SU-DHL-6 (cell line): ENCODE data around the gene RNF141.

Experiments
- H2AFZ ChIP-seq: fragments of 200-600 bp; sonication (generic); 2 replicates; pipeline ENCODE4 v1.6.1; 2014; ENCODE audit warnings: low read depth, mild to moderate bottlenecking, moderate library complexity, mixed read lengths, antibody characterized with exemption, low read length; ENCODE audit not compliant: severe bottlenecking
- H3F3A ChIP-seq: fragments of 200-600 bp; shearing (Covaris generic); 2 replicates; pipeline ENCODE4 v1.6.0; 2016; ENCODE audit warnings: antibody characterized with exemption, mild to moderate bottlenecking; ENCODE audit not compliant: insufficient read depth
- H3K27ac ChIP-seq: fragments of 200-600 bp; sonication (generic); 2 replicates; pipeline ENCODE4 v1.5.1; 2016; ENCODE audit warnings: low read depth, mild to moderate bottlenecking, low read length, moderate library complexity, mixed read lengths
- H3K27me3 ChIP-seq: fragments of 200-600 bp; sonication (generic), shearing (Covaris generic); 2 replicates; pipeline ENCODE4 v1.6.0; 2014; ENCODE audit warnings: mild to moderate bottlenecking, low read length
- H3K36me3 ChIP-seq: fragments of 200-600 bp; sonication (generic); 2 replicates; pipeline ENCODE4 v1.6.1; 2014; ENCODE audit warnings: mild to moderate bottlenecking, low read length, mixed read lengths
- H3K4me2 ChIP-seq: fragments of 300-600, 200-600 bp; shearing (Covaris generic), sonication (generic); 2 replicates; pipeline ENCODE4 v1.6.0; 2014; ENCODE audit warnings: low read length, low read depth, mild to moderate bottlenecking; ENCODE audit not compliant: poor library complexity, severe bottlenecking
- H3K4me3 ChIP-seq: fragments of 200-600 bp; sonication (generic); 2 replicates; pipeline ENCODE4 v1.5.1; 2014; ENCODE audit warnings: antibody characterized with exemption, low read length, mild to moderate bottlenecking, mixed read lengths; ENCODE audit not compliant: insufficient read depth, poor library complexity, severe bottlenecking
- H3K79me2 ChIP-seq: fragments of 200-600 bp; sonication (generic); 2 replicates; pipeline ENCODE4 v1.6.1; 2014; ENCODE audit warnings: mild to moderate bottlenecking, low read length, moderate library complexity; ENCODE audit not compliant: insufficient read depth
- H3K9ac ChIP-seq: fragments of 200-600 bp; sonication (generic); 2 replicates; pipeline ENCODE4 v1.7.0; 2014; ENCODE audit warnings: mild to moderate bottlenecking, low read length
- H3K9me2 ChIP-seq: fragments of 200-600 bp; sonication (generic); replicated peaks from 2 replicates; pipeline ENCODE4 v1.6.1; 2014; ENCODE audit warnings: low read length; ENCODE audit not compliant: insufficient read depth
- H3K9me3 ChIP-seq: fragments of 200-600 bp; sonication (generic); 2 replicates; pipeline ENCODE4 v1.6.1; 2014; ENCODE audit warnings: low read length, mixed read lengths; ENCODE audit not compliant: insufficient read depth
- H4K20me1 ChIP-seq: fragments of 200-600 bp; sonication (generic); 2 replicates; pipeline ENCODE4 v1.6.1; 2014; ENCODE audit warnings: low read depth, mild to moderate bottlenecking, antibody characterized with exemption, low read length, moderate library complexity, mixed read lengths
- EZH2phosphoT487 ChIP-seq: fragments of 200-600 bp; sonication (generic), shearing (Covaris generic); conservative IDR thresholded peaks from 2 replicates; pipeline ENCODE4 v1.6.1; 2018; ENCODE audit warnings: mild to moderate bottlenecking, antibody characterized with exemption, low read length, moderate library complexity, mixed read lengths
- TF ChIP-seq, protein P1 (sequence below): fragments of 200-600 bp; sonication (generic); IDR thresholded peaks from one replicate; pipeline ENCODE4 v1.5.1; 2017; ENCODE audit warnings: antibody characterized with exemption, mild to moderate bottlenecking, low read length, moderate library complexity; ENCODE audit not compliant: insufficient read depth, poor library complexity, severe bottlenecking

RNF141 gene

DNA sequence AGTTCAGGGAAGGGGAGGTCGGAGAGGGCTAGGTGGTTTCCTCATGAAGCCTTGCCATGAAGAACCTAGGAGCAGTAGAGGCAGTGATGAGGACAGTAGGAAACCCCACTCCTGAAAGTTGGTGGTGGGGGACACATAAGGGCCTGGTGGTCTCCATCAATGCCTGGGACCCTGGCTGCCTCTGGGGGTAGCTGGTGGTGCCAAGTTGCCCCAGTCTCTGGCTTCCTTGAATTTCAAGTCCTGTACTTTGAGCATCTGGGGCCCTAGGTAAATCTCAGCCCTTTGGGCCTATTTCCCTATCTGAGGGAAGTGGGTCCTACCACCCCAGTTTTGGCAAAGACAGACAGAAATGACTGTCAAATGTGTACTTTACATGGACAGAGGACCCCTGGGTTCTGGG is 57.8 kb downstream of the RNF141 start:
- Histone ChIP-seq H4K20me1 (no peaks in the 10 kb centered on the region), H3K27ac (no peak overlapping the region), H3F3A (no peaks in the 10 kb centered on the region), H3K9ac (no peak overlapping the region), H3K9me2 (no peaks in the 10 kb centered on the region), H3K9me3 (no peaks in the 10 kb centered on the region), H2AFZ (no peak overlapping the region), H3K27me3 (no peaks in the 10 kb centered on the region), H3K79me2 (no peaks in the 10 kb centered on the region), H3K36me3 (no peaks in the 10 kb centered on the region), H3K4me2 (no peak overlapping the region), H3K4me3 (no peak overlapping the region)
- TF ChIP-seq, protein P1, sequence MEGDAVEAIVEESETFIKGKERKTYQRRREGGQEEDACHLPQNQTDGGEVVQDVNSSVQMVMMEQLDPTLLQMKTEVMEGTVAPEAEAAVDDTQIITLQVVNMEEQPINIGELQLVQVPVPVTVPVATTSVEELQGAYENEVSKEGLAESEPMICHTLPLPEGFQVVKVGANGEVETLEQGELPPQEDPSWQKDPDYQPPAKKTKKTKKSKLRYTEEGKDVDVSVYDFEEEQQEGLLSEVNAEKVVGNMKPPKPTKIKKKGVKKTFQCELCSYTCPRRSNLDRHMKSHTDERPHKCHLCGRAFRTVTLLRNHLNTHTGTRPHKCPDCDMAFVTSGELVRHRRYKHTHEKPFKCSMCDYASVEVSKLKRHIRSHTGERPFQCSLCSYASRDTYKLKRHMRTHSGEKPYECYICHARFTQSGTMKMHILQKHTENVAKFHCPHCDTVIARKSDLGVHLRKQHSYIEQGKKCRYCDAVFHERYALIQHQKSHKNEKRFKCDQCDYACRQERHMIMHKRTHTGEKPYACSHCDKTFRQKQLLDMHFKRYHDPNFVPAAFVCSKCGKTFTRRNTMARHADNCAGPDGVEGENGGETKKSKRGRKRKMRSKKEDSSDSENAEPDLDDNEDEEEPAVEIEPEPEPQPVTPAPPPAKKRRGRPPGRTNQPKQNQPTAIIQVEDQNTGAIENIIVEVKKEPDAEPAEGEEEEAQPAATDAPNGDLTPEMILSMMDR, result no peak
- no peak for TF ChIP-seq EZH2phosphoT487

DNA sequence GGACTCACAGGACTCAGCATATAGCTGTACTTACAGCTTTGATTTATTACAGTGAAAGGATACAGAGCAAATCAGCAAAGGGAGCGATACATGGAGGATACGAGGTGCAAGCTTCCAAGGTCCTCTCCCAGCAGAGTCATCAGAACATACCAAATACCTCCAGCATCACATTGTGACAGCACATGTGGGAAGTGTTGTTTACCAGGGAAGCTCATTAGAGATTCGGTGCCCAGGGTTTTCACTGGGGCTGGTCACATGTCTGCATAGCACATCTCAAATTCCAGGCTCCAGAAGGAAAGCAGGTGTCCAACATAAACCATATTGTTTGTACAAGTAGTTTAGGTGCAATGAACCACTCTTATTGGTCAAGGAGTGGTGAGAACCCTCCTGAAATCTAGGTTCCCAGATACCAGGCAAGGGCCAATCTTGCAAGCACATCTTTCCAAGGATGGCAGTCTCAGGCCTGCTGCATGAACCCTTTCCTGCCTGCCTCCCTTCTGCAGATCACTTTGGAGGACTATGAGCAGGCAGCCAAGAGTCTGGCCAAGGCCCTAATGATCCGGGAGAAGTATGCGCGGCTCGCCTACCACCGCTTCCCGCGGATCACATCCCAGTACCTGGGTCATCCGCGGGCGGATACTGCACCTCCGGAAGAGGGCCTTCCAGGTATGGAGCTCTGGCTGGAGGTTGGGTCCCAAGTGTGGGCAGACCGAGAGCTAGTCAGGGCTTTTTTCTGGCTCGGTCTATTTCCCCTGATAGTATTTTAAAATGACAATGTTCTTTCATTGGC is 59.2 kb downstream of the RNF141 start:
- H3K4me2 ChIP-seq, result no peak overlapping the region
- no peaks in the 10 kb centered on the region for H3K27me3 ChIP-seq
- no peaks in the 10 kb centered on the region for H3K36me3 ChIP-seq
- H3F3A ChIP-seq, result no peaks in the 10 kb centered on the region
- TF ChIP-seq, protein P1, result no peak
- TF ChIP-seq EZH2phosphoT487, result no peak
- H3K79me2 ChIP-seq, result no peaks in the 10 kb centered on the region
- H2AFZ ChIP-seq, result no peak overlapping the region
- no peaks in the 10 kb centered on the region for H3K9me3 ChIP-seq
- H4K20me1 ChIP-seq, result no peaks in the 10 kb centered on the region
- no peak overlapping the region for H3K4me3 ChIP-seq
- H3K27ac ChIP-seq, result no peak overlapping the region
- H3K9ac ChIP-seq, result no peak overlapping the region
- H3K9me2 ChIP-seq, result no peaks in the 10 kb centered on the region

DNA sequence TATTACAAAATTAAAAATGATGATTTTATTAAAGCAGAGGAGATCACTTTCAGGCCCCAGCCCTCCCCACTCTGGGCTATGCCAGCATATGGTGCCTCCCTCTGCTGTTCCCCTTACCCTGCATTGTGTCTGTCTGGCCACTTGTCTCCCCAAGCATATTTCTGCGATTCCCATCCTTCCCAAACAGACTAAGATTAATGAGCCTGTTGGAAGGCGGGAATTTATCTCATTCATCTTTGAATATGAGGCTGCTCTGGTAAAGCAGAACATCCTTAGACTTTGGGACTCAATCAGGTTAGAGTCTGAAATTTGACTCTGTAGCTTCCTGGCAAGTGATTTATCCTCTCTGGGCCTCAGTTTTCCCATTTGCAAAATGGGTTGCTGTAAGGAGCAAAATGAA is 60.2 kb downstream of the RNF141 start:
- no peak overlapping the region for H3K4me3 ChIP-seq
- H4K20me1 ChIP-seq, result no peaks in the 10 kb centered on the region
- no peaks in the 10 kb centered on the region for H3K36me3 ChIP-seq
- H3K4me2 ChIP-seq, result no peak overlapping the region
- H3K9me3 ChIP-seq, result no peaks in the 10 kb centered on the region
- no peak overlapping the region for H3K27ac ChIP-seq
- TF ChIP-seq EZH2phosphoT487, result no peak
- TF ChIP-seq, protein P1, result no peak
- H3K9ac ChIP-seq, result no peak overlapping the region
- no peaks in the 10 kb centered on the region for H3K27me3 ChIP-seq
- no peaks in the 10 kb centered on the region for H3F3A ChIP-seq
- no peaks in the 10 kb centered on the region for H3K79me2 ChIP-seq
- H2AFZ ChIP-seq, result no peak overlapping the region
- no peaks in the 10 kb centered on the region for H3K9me2 ChIP-seq
